Measurements from ENCODE around the gene NFKB1.

NFKB1 gene

DNA sequence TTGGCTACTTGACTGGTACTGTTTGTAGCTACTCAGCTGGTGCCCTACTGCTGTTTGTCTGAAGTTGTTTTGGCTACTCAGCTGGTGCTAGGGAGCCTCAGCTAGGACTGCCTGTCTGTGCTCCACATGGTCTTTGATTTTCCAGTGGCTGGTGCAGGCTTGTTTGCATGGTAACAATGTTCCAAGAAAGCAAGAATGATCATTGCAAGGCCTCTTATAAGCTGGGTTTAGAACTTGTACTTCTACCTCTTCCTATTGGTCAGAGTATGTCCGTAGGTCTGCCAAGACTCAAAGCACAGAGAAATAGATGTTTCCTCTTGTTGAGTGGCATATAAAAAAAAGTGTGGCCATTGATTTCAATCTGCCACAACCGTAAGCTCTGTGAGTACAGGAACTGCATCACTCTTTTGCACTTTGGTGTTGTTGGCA, 17.6 kb downstream of the NFKB1 start:
- TF ChIP-seq, protein P1, sequence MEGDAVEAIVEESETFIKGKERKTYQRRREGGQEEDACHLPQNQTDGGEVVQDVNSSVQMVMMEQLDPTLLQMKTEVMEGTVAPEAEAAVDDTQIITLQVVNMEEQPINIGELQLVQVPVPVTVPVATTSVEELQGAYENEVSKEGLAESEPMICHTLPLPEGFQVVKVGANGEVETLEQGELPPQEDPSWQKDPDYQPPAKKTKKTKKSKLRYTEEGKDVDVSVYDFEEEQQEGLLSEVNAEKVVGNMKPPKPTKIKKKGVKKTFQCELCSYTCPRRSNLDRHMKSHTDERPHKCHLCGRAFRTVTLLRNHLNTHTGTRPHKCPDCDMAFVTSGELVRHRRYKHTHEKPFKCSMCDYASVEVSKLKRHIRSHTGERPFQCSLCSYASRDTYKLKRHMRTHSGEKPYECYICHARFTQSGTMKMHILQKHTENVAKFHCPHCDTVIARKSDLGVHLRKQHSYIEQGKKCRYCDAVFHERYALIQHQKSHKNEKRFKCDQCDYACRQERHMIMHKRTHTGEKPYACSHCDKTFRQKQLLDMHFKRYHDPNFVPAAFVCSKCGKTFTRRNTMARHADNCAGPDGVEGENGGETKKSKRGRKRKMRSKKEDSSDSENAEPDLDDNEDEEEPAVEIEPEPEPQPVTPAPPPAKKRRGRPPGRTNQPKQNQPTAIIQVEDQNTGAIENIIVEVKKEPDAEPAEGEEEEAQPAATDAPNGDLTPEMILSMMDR (IDR thresholded peaks at IDR 0.05; ENCODE audit: low read depth, low read length): no peak
- no peak overlapping the region for H3K4me3 ChIP-seq (replicated peaks in 1 of 2; ENCODE audit: low read depth in 2 of 2, low read length in 2 of 2)
- DNase-seq (ENCODE audit: low read depth in 2 of 2): no peak

DNA sequence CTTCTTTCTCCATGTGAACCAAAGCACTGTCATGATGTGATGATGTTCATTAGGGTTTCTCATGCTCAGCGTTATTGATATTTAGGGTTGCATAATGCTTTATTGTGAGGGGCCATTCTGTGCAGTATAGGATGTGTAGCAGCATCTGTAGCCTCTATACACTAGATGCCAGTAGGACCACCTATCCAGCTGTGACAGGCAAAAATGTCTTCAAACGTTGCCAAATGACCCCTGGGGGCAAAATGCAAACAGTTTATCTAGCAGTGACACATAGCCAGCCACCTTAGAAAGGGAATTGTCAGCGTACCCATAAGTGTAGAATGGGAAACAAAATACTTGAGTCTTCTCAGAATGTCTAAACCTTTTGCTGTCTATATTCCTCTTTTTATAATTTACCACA, 18.8 kb downstream of the NFKB1 start:
- TF ChIP-seq, protein P1 (IDR thresholded peaks at IDR 0.05; ENCODE audit: low read depth, low read length): no peak
- no peak overlapping the region for H3K4me3 ChIP-seq (replicated peaks in 1 of 2; ENCODE audit: low read depth in 2 of 2, low read length in 2 of 2)
- DNase-seq (ENCODE audit: low read depth in 2 of 2): no peak

DNA sequence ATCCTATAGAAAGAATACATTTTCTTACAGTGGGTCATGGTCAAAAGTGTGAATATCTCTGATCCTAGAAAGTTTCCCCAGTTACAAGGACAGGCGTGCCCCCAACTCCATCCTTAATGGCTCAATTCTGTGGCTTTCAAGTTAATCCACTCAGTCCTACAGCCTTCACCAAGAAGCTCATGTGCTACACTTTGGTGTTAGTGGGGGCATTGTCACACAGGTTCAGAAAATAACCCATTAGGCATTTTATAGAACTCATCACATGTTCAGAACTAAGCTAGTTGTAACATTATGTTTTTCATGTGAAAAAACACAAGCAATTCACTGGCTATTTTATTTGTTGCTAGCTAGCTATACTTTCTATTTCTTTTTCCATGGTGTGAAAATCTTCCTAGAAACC, 20.4 kb downstream of the NFKB1 start:
- no peak for DNase-seq (ENCODE audit: low read depth in 2 of 2)
- H3K4me3 ChIP-seq (replicated peaks in 1 of 2; ENCODE audit: low read depth in 2 of 2, low read length in 2 of 2): no peak overlapping the region
- TF ChIP-seq, protein P1 (IDR thresholded peaks at IDR 0.05; ENCODE audit: low read depth, low read length): no peak

DNA sequence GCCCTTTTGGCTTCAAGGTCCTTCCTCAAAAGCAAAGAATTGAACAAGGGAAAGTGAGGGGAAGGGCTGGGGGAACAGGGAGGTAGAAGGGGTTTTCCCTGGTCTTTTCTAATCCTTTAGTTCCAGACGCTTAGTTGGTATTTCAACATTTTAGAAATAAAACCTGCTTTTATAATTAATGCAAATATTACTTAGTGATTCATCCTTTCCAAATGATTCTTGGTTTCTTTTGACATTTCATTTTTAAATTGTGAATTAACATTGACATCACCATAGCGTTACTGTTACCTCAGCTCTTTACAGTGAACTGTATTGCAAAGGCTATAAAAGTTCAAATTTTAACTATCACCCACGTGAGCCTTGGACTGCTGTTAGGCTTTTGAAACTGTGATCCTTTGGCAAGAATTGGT, 20.9 kb downstream of the NFKB1 start:
- TF ChIP-seq, protein P1 (IDR thresholded peaks at IDR 0.05; ENCODE audit: low read depth, low read length): no peak
- no peak overlapping the region for H3K4me3 ChIP-seq (replicated peaks in 1 of 2; ENCODE audit: low read depth in 2 of 2, low read length in 2 of 2)
- DNase-seq (ENCODE audit: low read depth in 2 of 2): no peak

DNA sequence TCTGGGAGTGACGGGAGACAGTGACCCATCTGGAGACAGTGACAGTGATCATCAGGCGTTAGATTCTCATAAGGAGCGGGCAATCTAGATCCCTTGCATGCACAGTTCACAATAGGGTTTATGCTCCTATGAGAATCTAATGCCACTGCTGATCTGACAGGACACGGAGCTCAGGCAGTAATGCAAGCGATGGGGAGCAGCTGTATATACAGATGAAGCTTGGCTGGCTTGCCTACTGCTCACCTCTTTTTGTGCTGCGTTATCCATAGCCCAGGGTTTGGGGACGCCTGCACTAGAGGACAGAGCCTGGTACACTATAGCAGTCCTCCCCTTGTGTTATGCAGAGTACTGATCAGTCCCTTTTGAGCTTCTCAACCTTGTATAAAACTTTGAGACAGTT, 23.5 kb downstream of the NFKB1 start:
- TF ChIP-seq, protein P1 (IDR thresholded peaks at IDR 0.05; ENCODE audit: low read depth, low read length): no peak
- no peak overlapping the region for H3K4me3 ChIP-seq (replicated peaks in 1 of 2; ENCODE audit: low read depth in 2 of 2, low read length in 2 of 2)

DNA sequence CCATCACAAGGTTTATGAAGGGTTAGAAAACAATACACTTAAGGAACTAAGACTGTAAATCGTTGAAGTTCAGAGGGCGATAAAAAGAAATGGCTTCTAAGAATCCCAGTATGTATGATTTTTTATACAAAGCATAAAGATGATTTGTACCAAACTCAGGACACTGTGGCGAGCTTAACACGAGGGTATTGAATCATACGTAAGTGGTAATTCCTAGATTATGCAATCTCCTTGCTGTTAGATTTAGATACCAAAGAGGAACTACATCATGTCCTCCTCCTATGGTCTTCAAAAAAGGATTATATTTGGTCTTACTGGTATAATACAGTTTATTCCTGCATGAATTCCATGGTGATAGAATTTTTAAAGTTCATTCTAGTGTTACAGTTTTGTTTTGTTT, 23.9 kb downstream of the NFKB1 start:
- TF ChIP-seq, protein P1 (IDR thresholded peaks at IDR 0.05; ENCODE audit: low read depth, low read length): no peak
- peak; percentile 44 to 86 for DNase-seq (ENCODE audit: low read depth in 2 of 2)
- no peak overlapping the region for H3K4me3 ChIP-seq (replicated peaks in 1 of 2; ENCODE audit: low read depth in 2 of 2, low read length in 2 of 2)

More for the DNA sequence above, 23.5 kb downstream of the NFKB1 start:
- no peak for DNase-seq (ENCODE audit: low read depth in 2 of 2)

DNA sequence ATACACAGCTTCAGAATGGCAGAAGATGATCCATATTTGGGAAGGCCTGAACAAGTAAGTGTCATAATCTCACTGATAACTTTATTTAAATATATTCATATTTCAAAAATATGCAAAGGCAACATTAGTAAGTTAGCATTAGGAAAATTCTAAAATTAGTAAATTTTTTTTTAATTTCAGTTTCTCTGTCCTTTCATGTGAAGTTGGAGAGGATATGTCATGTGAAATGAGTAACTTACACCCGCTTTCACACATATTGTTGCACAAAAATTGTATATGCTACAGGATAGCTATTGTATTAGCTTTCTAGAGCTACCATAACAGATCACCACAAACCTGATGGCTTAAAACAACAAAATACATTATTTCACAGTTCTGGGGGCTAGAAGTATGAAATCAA, 24.3 kb downstream of the NFKB1 start:
- no peak for DNase-seq (ENCODE audit: low read depth in 2 of 2)
- TF ChIP-seq, protein P1 (IDR thresholded peaks at IDR 0.05; ENCODE audit: low read depth, low read length): no peak
- no peak overlapping the region for H3K4me3 ChIP-seq (replicated peaks in 1 of 2; ENCODE audit: low read depth in 2 of 2, low read length in 2 of 2)
